Lower lobe of right lung (tissue), 2 donors: ENCODE results near the gene RAB11FIP4. TPM values are rescaled to one million over a fixed set of nuclear protein-coding genes. Genes with fewer than 3 reads are reported as not detected.

ENCODE experiments used
- ATAC-seq, 2 donors: fragments of 200-7000 bp; cut with Tn5 transposase; one replicate each; pipeline ENCODE4 v1.9.1; 2020 to 2022; ENCODE audit warnings: mild to moderate bottlenecking in 2 of 2, moderate library complexity in 2 of 2
- DNase-seq: peaks from one replicate; pipeline ENCODE4 v3.0.0-alpha.2; 2020
- H3K27ac ChIP-seq: fragments of 200-600 bp; one replicate; pipeline ENCODE4 v1.8.0; 2022
- H3K27me3 ChIP-seq: fragments of 200-600 bp; one replicate; pipeline ENCODE4 v1.8.0; 2022; ENCODE audit warnings: low read depth
- H3K36me3 ChIP-seq: fragments of 200-600 bp; one replicate; pipeline ENCODE4 v1.8.0; 2022; ENCODE audit warnings: mild to moderate bottlenecking
- H3K4me1 ChIP-seq: fragments of 200-600 bp; one replicate; pipeline ENCODE4 v1.8.0; 2022
- H3K4me3 ChIP-seq: fragments of 200-600 bp; one replicate; pipeline ENCODE4 v1.8.0; 2022; ENCODE audit warnings: mild to moderate bottlenecking
- H3K9me3 ChIP-seq: fragments of 200-600 bp; one replicate; pipeline ENCODE4 v1.8.0; 2022
- CTCF ChIP-seq: fragments of 200-600 bp; IDR thresholded peaks from one replicate; pipeline ENCODE4 v1.8.0; 2022; ENCODE audit warnings: antibody characterized with exemption, mild to moderate bottlenecking
- intact Hi-C: fragments of 100-400 bp; cut with DNase I; formaldehyde crosslinking; loops from one replicate; pipeline ENCODE4 v1.11.0; 2022
- total RNA-seq: library from RNA; stranded (reverse); fragmentation: NEBNext Ultra II Directional; extraction: Animal tissue kit (Norgen Biotek cat#: 25700); gene quantifications from one replicate; pipeline ENCODE4 v1.2.1, GENCODE V29; 2021
- donor health status: DM: no; HTN: yes; CAD: no; lungs with severe emphysema.

Gene RAB11FIP4
- total RNA-seq, 1 donor from 2014 or later: 15.7 TPM

GRCh38 chr17:31549121-31549524 is 157.6 kb downstream of the RAB11FIP4 start:
- Histone ChIP-seq H3K4me3 (peak overlapping the region; percentile 88), H3K9me3 (no peaks in the 10 kb centered on the region), H3K27ac (peak overlapping the region; percentile 92), H3K4me1 (peaks cover 8% of the 10 kb centered on the region), H3K36me3 (no peaks in the 10 kb centered on the region), H3K27me3 (no peaks in the 10 kb centered on the region)
- no peak for TF ChIP-seq CTCF
- DNase-seq (no peak), ATAC-seq (peak; percentile 28 to 33)
- intact Hi-C loops: no loop called here

- H3K27me3 ChIP-seq: no peaks in the 10 kb centered on the region
- ATAC-seq (peak; percentile 96 to 97), DNase-seq (peak; percentile 93)
- H3K4me1 ChIP-seq: peaks cover 8% of the 10 kb centered on the region
- H3K4me3 ChIP-seq: peak overlapping the region; percentile 88
- H3K36me3 ChIP-seq: no peaks in the 10 kb centered on the region
- H3K27ac ChIP-seq: peak overlapping the region; percentile 92
- intact Hi-C loops: no loop called here
- no peak for TF ChIP-seq CTCF
- H3K9me3 ChIP-seq: no peaks in the 10 kb centered on the region
These were observed 158.3 kb downstream of the RAB11FIP4 start for GRCh38 chr17:31549525-31550388.

- intact Hi-C loops: no loop called here
- ATAC-seq: no peak
- Histone ChIP-seq H3K9me3 (no peaks in the 10 kb centered on the region), H3K27me3 (no peaks in the 10 kb centered on the region), H3K4me3 (peak overlapping the region; percentile 88), H3K27ac (peak overlapping the region; percentile 92), H3K4me1 (peaks cover 8% of the 10 kb centered on the region), H3K36me3 (no peaks in the 10 kb centered on the region)
- peak; percentile 60 for DNase-seq
- TF ChIP-seq CTCF: no peak
These were observed 159.0 kb downstream of the RAB11FIP4 start for GRCh38 chr17:31550389-31551056.

- no peak for ATAC-seq
- TF ChIP-seq CTCF: no peak
- Histone ChIP-seq H3K36me3 (no peaks in the 10 kb centered on the region), H3K27ac (no peak overlapping the region), H3K9me3 (no peaks in the 10 kb centered on the region), H3K4me3 (no peak overlapping the region), H3K27me3 (no peaks in the 10 kb centered on the region), H3K4me1 (peaks cover 8% of the 10 kb centered on the region)
- DNase-seq: no peak
- intact Hi-C loops: no loop called here
These were observed 161.1 kb downstream of the RAB11FIP4 start for GRCh38 chr17:31552568-31552967.

GRCh38 chr17:31553506-31553905 is 162.0 kb downstream of the RAB11FIP4 start:
- Histone ChIP-seq H3K4me3 (no peak overlapping the region), H3K4me1 (peaks cover 12% of the 10 kb centered on the region), H3K27ac (no peak overlapping the region), H3K9me3 (no peaks in the 10 kb centered on the region), H3K27me3 (no peaks in the 10 kb centered on the region), H3K36me3 (no peaks in the 10 kb centered on the region)
- ATAC-seq: no peak
- no peak for DNase-seq
- intact Hi-C loops: no loop called here
- no peak for TF ChIP-seq CTCF
